Lower leg skin (tissue), 3 donors: ENCODE data around the gene GLI3.

Source experiments
- CTCF ChIP-seq, 3 donors: fragments of 450-650 bp; IDR thresholded peaks; one replicate each; pipeline ENCODE4 v1.5.1; 2016; ENCODE audit warnings: antibody characterized with exemption in 3 of 3, mild to moderate bottlenecking in 3 of 3, moderate library complexity in 2 of 3
- POLR2A ChIP-seq, 2 donors: fragments of 450-650 bp; IDR thresholded peaks; one replicate each; pipeline ENCODE4 v1.6.1; 2016 to 2017; ENCODE audit warnings: antibody characterized with exemption in 2 of 2, mild to moderate bottlenecking in 1 of 2, moderate library complexity in 1 of 2

GRCh38 chr7:42264702-42265101, 27.7 kb upstream of the GLI3 start:
- TF ChIP-seq CTCF (IDR thresholded peaks at IDR 0.05) (no peak), POLR2A (IDR thresholded peaks at IDR 0.05) (no peak)
